Cardiac septum (tissue), 1 donor: ENCODE measurements around the gene TNK2. TPM values are rescaled to one million over a fixed set of nuclear protein-coding genes. Genes with fewer than 3 reads are reported as not detected.
"Not testable (repeated sequence)": the region's sequence is repeated elsewhere in the genome, so short reads cannot be mapped to it uniquely, and the experiment has no call there.

Experiments used
- DNase-seq: peaks from one replicate; pipeline ENCODE4 v3.0.0-alpha.2; 2020; ENCODE audit warnings: low spot score
- intact Hi-C: fragments of 100-400 bp; cut with DNase I; formaldehyde crosslinking; loops from one replicate; pipeline ENCODE4 v1.14.0; 2022
- total RNA-seq: library from RNA; stranded (reverse); fragmentation: NEBNext Ultra II Directional; extraction: Animal tissue kit (Norgen Biotek cat#: 25700); gene quantifications from one replicate; pipeline ENCODE4 v1.2.1, GENCODE V29; 2021
- donor health status: DM: no; HTN: no; CAD: no.

The TNK2 gene
- total RNA-seq, 1 donor from 2014 or later = 48.3 TPM

GRCh38 chr3:195875482-195876236 is 32.7 kb downstream of the TNK2 start:
- DNase-seq = no peak
- intact Hi-C loops = no loop called here

- intact Hi-C loops = no loop called here
- DNase-seq = no peak
Measured at GRCh38 chr3:195873971-195874370, 34.4 kb downstream of the TNK2 start.

DNA sequence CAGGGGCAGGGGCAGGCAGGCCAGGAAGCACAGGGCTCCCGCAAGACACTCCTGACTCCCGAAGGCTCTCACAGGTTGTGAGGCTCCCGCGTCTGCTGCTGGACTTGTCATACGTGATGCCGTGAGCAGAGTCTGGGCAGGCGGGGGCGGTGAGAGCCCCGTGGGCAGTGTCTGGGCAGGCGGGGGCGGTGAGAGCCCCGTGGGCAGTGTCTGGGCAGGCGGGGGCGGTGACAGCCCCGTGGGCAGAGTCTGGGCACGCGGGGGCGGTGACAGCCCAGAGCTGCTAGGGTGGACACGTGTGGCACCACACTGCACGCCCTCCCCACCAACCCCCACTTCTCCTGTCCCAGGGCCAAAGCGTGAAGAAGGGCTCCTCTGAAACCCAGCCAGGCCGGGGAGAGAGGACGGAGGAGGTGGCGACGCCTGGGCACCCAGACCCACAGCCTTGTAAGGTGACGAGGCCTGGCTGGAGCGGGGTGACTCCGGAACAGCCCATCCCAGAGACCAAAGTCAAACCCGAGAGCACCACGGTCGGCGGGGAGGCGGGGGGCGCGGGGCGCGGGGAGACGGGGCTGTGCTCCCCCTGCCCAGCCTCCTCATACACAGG is 35.0 kb downstream of the TNK2 start:
- no peak for DNase-seq
- intact Hi-C loops = no loop called here

GRCh38 chr3:195872800-195873199 is 35.6 kb downstream of the TNK2 start:
- intact Hi-C loops = no loop called here
- DNase-seq = no peak

DNA sequence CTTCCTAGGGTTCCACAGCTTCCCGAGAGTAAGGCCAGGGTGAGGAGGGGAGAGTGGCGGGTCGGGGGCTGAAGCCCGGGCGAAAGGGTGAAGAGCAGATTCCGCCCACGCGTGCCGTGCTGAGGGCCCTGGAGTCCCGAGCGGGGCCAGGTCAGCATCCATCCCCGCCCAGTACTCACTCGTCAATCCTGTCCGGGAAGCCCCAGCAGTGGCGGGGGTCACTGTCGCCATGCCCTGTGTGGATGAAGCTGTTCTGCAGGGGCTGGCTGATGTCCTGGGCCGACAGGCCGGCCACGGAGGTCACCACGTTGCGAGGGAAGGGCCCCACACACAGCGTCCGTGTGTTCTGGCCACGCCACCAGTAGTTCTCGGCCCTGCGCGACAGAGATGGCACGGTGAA is 36.3 kb downstream of the TNK2 start:
- intact Hi-C loops = no loop called here
- no peak for DNase-seq

DNA sequence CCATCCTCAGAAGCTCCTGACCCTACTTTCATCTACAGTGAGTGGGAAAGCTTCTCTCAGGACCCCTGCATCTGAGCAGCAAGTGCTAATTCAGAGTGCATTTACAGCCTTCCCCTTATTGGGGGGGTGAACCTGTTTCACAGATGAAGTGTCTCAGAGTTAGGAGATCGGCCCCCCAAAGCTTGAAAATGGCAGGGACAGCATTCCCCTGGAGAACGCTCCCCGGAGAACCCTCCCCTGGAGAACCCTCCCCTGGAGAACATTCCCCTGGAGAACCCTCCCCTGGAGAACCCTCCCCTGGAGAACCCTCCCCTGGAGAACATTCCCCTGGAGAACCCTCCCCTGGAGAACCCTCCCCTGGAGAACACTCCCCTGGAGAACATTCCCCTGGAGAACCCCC is 36.7 kb downstream of the TNK2 start:
- intact Hi-C loops, DNase-seq: not testable (repeated sequence)

DNA sequence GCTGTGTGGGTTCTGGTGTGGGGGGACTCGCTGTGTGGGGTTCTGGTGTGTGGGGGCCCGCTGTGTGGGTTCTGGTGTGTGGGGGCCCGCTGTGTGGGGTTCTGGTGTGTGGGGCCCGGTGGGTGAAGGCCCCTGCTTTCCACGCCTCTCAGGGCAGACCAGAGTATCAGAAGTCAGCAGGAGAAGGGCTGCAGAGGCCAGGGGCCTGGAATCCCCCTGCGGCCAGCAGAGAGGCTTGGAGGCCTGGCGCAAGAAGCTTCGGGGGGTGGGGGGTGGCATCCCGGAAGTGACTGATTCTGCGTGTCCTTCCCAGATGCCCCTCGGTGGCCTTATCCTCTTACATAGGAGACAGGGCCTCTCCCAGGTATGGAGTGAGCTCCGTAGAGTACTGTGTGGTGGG is 37.4 kb downstream of the TNK2 start:
- intact Hi-C loops = no loop called here
- no peak for DNase-seq

DNA sequence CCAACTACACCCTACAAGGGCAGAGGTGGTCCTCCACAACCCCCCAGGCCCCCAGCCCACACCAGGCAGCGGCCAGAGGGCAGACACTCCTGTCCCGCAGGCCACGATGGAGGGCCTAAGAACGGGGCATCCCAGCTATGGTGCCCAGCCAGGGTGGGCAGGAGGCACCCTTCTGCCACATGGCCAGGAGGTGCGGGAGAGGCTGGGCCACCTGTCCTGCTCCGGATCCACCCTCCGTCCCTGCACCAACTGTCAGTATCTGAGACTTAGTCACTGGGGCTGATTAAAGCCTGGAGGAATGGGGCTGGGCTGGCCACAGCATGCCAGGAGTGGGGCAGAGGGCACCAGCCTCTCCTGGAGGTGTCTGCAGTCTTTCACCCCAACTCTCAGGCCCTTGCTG is 37.9 kb downstream of the TNK2 start:
- intact Hi-C loops = no loop called here
- no peak for DNase-seq

- intact Hi-C loops = no loop called here
Measured at GRCh38 chr3:195869413-195870001, 38.8 kb downstream of the TNK2 start.

DNA sequence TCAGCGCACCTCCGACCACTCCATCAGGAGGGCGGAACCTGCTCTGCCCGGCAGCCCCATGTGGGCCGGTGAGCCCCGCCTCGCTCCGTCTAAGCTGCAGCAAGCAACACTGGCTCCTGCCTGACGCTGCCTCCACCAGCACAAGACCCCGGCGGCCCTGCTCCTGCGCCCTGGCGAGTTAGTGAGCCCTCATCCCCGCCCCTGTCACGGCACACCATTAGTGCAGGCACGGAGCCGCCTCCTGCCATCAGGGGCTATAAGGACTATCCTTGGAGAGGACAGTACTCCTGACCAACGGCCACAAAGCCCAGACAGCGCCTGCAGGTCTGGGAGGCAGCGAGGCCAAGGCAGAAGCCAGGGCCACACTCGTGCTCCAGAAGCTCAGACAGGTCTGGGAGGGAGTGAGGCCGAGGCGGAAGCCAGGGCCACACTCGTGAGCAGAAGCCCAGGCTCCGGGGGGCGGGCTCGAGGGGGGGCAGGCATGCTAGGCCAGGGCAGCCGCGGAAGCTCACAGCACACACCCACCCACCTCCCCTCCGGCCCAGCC is 39.4 kb downstream of the TNK2 start:
- intact Hi-C loops = no loop called here
- DNase-seq = no peak

More at GRCh38 chr3:195869413-195870001, 38.8 kb downstream of the TNK2 start:
- DNase-seq = no peak

- intact Hi-C loops = no loop called here
- DNase-seq = no peak
Measured at GRCh38 chr3:195868336-195868865, 40.0 kb downstream of the TNK2 start.

DNA sequence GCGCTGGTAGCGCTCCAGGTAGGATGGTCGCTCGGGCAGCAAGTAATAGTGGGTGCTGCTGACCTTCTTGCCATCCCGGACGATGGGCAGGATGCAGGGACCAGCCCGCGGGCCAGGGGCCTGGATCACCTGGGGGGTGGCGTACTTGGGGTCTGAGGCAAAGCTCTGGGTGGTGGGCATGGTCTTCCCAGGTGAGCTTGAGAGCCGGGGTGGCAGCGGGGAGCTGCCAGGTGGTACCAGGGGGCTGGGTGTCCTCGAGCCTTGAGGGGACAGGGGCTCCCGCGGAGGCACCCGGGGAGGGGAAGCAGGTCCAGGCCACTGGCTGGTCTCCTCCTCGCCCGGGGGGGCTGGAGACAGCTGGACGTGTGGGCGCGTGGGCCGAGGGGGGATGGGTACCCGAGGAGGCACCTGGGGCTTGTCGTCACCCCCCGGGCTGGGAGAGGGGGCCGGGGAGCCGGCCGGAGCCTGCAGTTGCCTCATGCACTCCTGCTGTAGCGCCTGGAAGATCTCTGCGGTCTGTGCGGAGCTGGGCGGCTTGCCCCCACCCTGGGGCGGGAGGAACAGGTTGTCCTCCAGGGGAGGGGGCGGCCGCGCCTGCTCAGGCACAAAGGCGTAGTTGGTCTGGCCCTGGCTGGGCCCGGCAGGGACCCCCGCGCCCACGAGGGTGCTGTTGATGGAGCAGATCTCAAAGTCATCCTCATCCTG is 40.6 kb downstream of the TNK2 start:
- intact Hi-C loops = no loop called here

DNA sequence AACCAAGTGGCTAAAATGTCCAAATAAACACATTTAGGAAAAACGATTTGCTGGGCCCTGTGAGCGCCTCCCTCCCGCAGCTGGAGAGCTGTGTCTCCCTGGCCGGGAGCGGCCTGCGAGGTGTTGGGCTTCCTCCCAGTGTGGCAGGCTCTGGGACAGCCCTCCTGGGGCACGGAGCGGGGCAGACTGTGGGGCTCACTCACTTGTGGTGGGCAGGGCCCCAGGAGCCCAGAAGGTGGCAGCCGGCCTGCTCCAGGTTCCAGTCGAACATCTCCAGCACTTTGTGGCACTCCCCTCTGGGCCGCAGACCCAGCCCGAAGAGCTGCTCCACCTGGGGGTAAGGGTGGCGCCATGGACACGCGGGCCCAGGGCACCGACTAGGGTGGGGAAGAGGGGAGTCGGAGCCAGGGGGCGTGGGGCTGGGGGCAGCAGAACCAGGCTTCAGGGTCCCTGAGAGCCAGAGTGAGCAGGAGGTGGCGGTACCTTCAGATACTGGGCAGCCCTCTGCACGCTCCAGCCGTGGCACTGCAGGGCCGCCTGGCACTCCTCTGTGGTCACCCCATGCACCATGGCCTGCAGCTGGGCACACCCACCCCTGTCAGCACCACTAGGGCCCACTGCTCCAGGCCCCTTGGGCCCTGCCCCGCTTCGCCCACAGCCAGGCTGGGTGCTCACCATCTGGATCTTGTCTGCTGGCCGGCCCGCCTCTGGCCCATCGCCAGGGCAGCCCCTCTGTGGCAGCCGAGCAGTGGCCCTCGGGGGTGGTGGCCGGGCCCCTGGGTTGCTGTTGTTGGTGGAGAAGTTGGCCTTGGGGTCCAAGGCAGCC is 41.5 kb downstream of the TNK2 start:
- no peak for DNase-seq
- intact Hi-C loops = no loop called here

More for the DNA sequence above, 40.6 kb downstream of the TNK2 start:
- no peak for DNase-seq

GRCh38 chr3:195865752-195866151 is 42.6 kb downstream of the TNK2 start:
- DNase-seq = no peak
- intact Hi-C loops = no loop called here

DNA sequence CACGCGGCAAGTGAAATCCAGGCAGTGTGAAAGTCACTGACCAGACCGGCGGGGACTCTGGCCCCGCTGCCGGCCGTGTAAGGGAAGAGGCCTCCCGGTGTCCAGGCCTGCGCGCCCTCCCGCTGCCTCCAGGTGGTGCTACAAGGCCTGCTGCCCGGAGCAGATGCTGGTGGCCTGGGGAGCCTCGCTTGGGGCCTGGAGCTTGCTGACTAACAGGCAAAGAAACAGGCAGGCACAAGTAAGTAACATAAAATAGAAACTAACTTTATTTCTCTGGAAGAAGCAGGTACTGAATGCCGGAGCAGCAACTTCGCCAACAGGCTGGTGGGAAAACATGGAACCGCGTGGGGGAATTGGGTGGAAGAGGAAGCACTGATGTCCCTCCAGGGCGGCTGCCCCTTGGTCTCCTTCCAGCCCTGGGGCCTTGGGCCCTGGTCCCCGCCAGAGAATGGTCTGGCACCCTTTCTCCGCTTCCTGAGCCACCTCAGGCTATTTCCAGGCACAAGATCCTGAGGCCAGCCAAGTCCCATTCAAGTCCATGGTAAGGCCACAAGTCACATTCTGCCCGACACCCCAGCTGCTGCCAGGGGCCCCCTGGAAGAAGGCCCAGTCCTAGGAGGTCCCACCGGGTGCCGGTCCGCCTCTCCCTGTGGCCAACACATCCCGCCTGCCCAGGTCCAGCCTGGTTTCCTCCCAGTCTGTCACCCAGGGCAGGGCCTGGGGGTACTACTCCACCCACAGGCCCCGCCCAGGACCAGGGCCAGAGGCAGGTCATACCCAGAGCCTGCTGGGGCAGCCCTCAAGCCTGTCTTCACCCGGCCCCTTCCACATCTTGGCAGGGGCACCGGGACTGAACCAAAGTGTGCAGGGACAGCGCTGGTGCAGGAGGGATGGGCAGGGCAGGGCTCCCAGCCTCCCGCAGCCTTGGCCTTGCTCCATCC is 45.0 kb downstream of the TNK2 start:
- intact Hi-C loops = loop anchor here (1.0 kb wide), 2 partner anchors 31 to 52 kb away; no protein-coding TSS in a partner anchor
- DNase-seq = peak; percentile 94

- intact Hi-C loops, DNase-seq: not testable (repeated sequence)
Measured at GRCh38 chr3:195862318-195862717, 46.0 kb downstream of the TNK2 start.

DNA sequence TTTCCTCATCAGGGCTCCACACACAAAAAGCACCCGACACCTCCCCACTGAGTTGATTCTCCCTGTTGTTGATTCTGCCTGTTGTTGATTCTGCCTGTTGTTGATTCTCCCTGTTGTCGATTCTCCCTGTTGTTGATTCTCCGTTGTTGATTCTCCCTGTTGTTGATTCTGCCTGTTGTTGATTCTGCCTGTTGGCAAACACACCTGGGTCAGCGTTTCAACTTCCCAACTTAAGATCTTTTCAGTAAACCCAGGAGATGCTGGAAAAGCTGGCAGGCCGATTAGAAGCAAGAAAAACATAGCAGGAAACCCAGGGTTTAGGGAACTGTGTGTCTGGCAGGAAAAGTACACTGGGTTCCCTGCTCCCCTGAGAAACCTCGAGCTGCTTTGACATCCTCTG is 47.9 kb downstream of the TNK2 start:
- intact Hi-C loops = no loop called here
- no peak for DNase-seq
